HCT116 (cell line): ENCODE measurements around the gene INSYN2A.

ENCODE experiments used
- EZH2 ChIP-seq: fragments of 200-600 bp; sonication (generic); IDR thresholded peaks from 2 replicates; pipeline ENCODE4 v1.6.1; 2017; ENCODE audit warnings: antibody characterized with exemption, mixed run types
- EZH2phosphoT487 ChIP-seq: fragments of 200-600 bp; IDR thresholded peaks from 2 replicates; pipeline ENCODE4 v1.6.1; 2018; ENCODE audit warnings: antibody characterized with exemption, borderline replicate concordance
- POLR2A ChIP-seq: IDR thresholded peaks from 2 replicates; pipeline ENCODE4 v1.7.0; 2011; ENCODE audit warnings: borderline replicate concordance; ENCODE audit not compliant: insufficient read depth, insufficient read length; ENCODE audit errors: extremely low read depth
- POLR2AphosphoS5 ChIP-seq: IDR thresholded peaks from 2 replicates; pipeline ENCODE4 v1.6.1; 2011; ENCODE audit warnings: mild to moderate bottlenecking, low read depth, low read length, moderate library complexity
- RAD21 ChIP-seq: IDR thresholded peaks from 2 replicates; pipeline ENCODE4 v1.6.1; 2012; ENCODE audit warnings: low read depth, mild to moderate bottlenecking
- REST ChIP-seq: IDR thresholded peaks from 2 replicates; pipeline ENCODE4 v1.6.1; 2012; ENCODE audit warnings: low read depth
- SIN3A ChIP-seq: IDR thresholded peaks from 2 replicates; pipeline ENCODE4 v1.6.1; 2012; ENCODE audit warnings: low read depth
- ZNF274 ChIP-seq: fragments of 200-500 bp; sonication (Bioruptor generic); IDR thresholded peaks from 2 replicates; pipeline ENCODE4 v1.6.1; 2014; ENCODE audit warnings: mild to moderate bottlenecking, low read depth, low read length, inconsistent platforms
- TF ChIP-seq, protein P1 (sequence below): IDR thresholded peaks from 2 replicates; pipeline ENCODE4 v1.6.1; 2011; ENCODE audit warnings: mild to moderate bottlenecking, low read length, moderate library complexity; ENCODE audit not compliant: insufficient replicate concordance; ENCODE audit errors: extremely low read depth
- TF ChIP-seq, protein P2 (sequence below), 3 experiments: fragments of 200-600 bp in 1 of 3; sonication (generic) in 1 of 3; IDR thresholded peaks in 2 of 3; conservative IDR thresholded peaks in 1 of 3; 2 replicates each; pipeline ENCODE4 v1.5.1; 2012 to 2017; ENCODE audit warnings: low read depth in 2 of 3, low read length in 2 of 3, antibody characterized with exemption in 1 of 3, borderline replicate concordance in 1 of 3, control low read depth in 1 of 3, mild to moderate bottlenecking in 1 of 3, mixed read lengths in 1 of 3, mixed run types in 1 of 3, moderate library complexity in 1 of 3; ENCODE audit not compliant: insufficient read depth in 1 of 3

GRCh38 chr10:127236266-127236665 lies 39.9 kb upstream of the INSYN2A start:
- no peak for TF ChIP-seq SIN3A
- no peak for TF ChIP-seq EZH2phosphoT487
- no peak for TF ChIP-seq ZNF274
- TF ChIP-seq, protein P1, sequence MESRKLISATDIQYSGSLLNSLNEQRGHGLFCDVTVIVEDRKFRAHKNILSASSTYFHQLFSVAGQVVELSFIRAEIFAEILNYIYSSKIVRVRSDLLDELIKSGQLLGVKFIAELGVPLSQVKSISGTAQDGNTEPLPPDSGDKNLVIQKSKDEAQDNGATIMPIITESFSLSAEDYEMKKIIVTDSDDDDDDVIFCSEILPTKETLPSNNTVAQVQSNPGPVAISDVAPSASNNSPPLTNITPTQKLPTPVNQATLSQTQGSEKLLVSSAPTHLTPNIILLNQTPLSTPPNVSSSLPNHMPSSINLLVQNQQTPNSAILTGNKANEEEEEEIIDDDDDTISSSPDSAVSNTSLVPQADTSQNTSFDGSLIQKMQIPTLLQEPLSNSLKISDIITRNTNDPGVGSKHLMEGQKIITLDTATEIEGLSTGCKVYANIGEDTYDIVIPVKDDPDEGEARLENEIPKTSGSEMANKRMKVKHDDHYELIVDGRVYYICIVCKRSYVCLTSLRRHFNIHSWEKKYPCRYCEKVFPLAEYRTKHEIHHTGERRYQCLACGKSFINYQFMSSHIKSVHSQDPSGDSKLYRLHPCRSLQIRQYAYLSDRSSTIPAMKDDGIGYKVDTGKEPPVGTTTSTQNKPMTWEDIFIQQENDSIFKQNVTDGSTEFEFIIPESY: no peak
- TF ChIP-seq, protein P2, sequence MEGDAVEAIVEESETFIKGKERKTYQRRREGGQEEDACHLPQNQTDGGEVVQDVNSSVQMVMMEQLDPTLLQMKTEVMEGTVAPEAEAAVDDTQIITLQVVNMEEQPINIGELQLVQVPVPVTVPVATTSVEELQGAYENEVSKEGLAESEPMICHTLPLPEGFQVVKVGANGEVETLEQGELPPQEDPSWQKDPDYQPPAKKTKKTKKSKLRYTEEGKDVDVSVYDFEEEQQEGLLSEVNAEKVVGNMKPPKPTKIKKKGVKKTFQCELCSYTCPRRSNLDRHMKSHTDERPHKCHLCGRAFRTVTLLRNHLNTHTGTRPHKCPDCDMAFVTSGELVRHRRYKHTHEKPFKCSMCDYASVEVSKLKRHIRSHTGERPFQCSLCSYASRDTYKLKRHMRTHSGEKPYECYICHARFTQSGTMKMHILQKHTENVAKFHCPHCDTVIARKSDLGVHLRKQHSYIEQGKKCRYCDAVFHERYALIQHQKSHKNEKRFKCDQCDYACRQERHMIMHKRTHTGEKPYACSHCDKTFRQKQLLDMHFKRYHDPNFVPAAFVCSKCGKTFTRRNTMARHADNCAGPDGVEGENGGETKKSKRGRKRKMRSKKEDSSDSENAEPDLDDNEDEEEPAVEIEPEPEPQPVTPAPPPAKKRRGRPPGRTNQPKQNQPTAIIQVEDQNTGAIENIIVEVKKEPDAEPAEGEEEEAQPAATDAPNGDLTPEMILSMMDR (IDR thresholded peaks at IDR 0.05 in 2 of 3, conservative IDR thresholded peaks at IDR 0.05 in 1 of 3; ENCODE audit: borderline replicate concordance in 1 of 3, insufficient read depth in 1 of 3, low read depth in 2 of 3, low read length in 2 of 3): no peak
- TF ChIP-seq POLR2A: no peak
- no peak for TF ChIP-seq POLR2AphosphoS5
- no peak for TF ChIP-seq REST
- no peak for TF ChIP-seq RAD21
- TF ChIP-seq EZH2: no peak
